Epidermal melanocyte (primary cell): Measurements from ENCODE around the gene ASIC4.

Experiments used
- DNase-seq: peaks from one replicate; pipeline ENCODE4 v3.0.0; 2011; ENCODE audit warnings: low spot score; ENCODE audit not compliant: insufficient read length

The ASIC4 gene

DNA sequence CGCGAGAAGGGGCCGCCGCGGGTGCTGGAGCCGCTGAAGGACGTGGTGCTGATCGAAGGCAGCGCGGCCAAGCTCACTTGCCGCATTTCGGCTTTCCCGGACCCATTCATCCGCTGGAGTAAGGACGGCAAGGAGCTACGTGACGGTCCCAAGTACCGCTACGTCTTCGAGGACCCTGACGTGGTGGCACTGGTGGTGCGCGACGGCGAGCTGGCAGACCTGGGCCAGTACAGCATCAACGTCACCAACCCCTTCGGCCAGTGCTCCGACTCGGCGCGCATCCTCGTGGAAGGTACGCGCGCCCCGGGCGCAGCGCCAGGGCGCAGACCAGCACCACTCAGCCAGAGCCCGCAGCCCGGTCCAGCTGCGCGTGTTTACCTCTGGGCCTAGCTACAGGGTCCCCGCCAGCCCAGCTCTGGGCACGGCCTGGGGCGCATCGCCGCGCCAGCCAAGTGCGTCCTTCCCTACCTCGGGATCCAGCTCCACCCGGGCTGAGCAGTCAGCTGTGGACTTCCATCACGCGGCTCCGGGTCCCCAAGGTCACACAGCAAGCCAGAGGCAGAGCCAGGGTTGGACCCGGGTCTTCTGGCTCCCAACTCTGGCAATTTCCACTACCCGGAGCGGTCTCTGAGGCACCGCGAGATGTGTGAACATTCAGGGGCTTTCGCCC lies 17.3 kb upstream of the ASIC4 start:
- DNase-seq: no peak

DNA sequence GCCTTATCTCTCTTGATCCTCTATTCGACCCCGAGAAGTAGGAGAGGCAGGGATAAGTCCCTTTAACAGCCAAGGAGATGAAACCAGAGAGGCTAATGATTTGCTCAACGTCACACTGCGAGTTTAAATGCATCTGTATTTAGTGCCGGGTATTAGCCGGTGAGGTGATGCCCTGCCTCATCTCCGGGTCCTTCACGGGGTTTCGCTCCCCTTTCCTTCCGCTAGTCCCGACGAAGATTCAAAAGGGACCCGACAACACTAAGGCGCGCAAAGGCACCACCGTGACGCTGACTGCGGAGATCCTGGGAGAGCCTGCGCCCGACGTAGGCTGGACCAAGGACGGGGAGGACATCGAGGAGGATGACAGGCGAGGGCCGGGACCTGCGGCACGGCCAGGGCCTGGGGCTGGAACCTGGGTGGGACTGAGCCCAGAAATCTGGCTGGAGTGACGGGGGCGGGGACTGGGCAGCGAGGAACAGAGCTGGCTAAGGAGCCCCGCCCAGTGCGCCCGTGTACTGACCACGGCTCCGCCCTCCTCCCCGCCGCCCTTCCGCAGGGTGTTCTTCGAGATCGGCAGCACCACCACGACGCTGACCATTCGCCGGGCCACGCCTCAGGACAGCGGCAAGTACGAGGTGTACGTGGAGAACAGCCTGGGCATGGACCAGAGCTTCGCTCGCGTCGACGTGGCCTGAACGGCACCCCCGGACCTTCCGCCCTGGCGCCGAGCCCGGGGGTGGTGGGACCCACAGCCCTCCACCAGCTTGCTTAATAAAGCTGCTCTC lies 16.6 kb upstream of the ASIC4 start:
- DNase-seq: peak; percentile 88

DNA sequence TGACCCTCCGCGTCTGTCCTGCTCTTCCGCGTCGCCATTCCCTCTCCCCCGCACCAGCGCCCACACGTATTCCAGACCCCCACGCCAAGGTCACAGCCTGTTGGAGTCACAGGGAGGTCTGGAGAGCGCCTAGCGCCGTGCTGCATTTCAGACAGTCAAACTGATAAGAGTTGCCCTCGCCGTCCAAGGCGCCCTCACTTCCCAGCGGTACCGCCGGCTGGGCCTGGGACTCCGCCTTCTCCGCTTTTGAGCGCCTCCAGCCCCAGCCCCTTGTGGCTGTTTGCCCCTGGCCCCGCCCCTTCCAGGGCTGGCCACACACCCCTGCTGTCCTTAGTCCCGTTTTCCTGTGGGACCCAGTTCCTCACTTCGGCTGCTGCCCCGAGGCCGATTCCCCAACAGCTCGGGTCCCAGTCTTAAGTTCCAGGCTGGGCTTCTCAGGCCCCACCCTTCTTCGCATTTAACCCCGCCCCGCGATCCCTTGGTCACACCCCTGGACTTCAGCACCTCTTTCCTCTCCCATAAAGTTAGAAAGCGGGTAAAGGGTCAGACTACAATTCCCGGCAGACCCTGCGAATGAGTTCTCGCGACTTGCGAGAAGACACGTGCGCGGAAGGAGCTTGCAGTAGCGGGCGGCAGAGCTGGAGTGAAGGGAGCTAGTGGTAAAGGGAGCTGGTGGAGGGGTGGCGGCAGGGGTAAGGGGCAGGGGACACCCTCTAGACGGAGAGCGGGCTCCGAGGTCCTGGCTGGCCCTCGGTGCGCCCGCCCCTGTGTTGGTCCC lies 15.8 kb upstream of the ASIC4 start, which contains the start of gene GMPPA:
GMPPA (plus strand) TSS at position 612 of the 778 bp plus-strand sequence. CDS start 1,085 bp downstream, outside the sequence.
- peak; percentile 99 for DNase-seq

DNA sequence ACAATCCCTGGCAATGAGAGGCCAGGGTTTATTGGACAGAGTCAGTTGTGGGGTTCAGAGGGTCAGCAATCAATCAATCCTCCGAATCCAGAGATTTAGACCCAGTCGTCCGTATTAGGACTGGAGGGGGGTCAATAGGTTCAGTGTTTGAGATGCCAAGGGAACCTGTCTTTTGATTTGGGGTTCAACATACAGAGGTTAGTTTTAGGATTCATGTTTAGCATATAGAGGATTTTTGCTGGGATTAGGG lies 15.3 kb upstream of the ASIC4 start:
- DNase-seq: no peak

DNA sequence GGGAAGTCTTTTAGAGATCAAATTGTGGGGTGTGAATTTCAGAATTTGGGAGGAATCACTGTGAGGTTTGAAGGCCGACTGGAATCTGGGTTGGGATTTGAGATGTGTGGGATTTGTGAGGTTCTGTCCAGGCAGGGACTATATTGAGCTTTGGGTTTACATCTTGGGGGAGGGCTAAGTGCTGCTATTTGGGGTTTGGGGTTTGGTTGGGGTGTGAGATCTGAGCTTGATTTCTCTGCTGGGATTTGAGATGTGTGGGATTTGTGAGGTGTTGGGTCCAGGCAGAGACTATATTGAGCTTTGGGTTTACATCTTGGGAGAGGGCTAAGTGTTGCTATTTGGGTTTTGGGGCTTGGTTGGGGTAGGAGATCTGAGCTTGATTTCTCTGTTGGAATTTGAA lies 14.7 kb upstream of the ASIC4 start:
- DNase-seq: no peak

DNA sequence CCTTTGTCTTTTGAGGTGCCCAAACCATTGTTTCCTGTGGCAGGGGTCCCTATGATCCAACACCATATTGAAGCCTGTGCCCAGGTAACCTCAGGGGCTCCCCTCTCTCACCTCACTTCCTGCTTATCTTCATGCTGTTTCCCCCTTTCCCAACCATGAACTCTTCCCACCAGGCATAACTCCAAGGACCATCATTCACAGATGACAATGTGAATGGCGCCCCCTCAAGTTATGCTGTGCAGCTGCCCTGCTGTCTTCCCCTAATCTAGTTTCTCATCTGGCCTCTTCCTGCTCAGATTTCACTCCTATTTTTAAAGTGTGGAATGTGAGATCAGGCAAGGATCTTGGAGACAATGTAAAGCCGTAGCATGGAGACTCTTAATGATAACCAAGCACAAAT lies 14.1 kb upstream of the ASIC4 start:
- DNase-seq: no peak

DNA sequence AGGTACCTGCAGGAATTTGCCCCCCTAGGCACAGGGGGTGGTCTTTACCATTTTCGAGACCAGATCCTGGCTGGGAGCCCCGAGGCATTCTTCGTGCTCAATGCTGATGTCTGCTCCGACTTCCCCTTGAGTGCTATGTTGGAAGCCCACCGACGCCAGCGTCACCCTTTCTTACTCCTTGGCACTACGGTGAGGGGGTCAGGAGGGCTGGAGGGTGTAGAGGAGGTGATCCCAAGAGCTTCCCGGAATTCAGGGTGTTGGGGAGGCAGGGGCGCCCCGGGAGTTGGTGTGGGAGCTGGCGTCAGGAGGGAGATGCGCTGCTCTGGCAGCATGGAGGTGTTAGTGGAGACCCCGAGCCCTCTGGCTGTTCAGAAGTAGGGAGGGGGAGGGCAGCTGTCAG lies 12.4 kb upstream of the ASIC4 start:
- DNase-seq: no peak

DNA sequence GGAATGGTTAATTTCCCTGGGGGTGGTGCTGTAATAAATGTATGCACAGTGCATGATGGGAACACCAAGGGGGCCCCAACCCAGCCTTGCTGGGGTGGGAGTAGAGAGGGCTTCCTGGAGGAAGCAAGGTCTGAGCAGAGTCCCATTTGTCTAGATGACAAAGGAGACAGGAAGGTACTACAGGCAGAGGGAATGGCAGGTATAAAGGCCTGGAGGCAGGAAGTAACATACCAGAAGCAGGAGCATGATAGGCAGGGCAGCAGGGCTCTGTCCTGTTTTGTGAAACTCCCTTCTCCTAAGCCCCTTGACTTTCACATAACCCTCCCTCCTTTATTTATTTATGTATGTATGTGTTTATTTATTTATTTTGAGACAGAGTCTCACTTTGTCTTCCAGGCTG lies 11.7 kb upstream of the ASIC4 start:
- no peak for DNase-seq

DNA sequence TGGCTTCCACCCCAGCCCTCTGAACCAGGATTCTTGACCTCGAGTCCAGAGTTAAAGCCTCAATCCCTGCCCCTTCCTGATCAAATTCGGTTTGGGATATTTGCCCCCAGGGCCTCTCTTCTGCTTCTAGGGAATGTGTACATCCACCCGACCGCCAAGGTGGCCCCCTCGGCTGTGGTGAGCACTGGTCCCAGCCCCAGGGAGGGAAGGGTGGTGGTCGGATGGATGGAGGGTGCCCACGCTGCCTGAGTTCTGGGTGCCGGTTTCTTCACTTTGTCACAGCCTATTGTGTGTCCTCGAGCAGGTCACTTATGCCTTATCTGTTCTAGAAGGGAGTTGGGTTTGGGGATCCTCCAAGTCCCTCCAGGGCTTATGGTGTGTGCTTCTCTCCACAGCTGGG lies 8.7 kb upstream of the ASIC4 start:
- no peak for DNase-seq

DNA sequence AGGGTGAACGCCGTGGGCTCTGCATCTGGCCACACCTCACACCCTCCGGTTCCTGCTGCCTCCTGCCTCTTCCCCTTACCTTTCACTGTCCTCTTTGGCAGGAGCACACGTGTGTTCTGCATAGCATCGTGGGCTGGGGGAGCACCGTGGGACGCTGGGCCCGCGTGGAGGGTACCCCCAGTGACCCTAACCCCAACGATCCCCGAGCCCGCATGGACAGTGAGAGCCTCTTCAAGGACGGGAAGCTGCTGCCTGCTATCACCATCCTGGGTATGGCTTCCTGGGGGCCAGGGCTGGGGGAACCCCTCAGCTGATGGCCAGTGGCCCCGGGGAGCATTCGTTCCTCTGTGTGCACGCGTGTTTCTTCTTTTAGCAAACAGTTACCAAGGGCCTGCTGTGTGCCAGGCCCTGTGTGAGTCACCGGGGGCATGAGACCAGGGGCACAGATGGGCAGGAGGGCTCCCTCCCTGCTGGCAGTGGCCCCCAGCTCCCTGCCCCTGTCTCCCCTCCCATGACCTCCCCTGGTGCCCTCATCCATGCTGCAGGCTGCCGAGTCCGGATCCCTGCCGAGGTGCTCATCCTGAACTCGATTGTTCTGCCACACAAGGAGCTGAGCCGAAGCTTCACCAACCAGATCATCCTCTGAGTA lies 8.0 kb upstream of the ASIC4 start:
- no peak for DNase-seq

DNA sequence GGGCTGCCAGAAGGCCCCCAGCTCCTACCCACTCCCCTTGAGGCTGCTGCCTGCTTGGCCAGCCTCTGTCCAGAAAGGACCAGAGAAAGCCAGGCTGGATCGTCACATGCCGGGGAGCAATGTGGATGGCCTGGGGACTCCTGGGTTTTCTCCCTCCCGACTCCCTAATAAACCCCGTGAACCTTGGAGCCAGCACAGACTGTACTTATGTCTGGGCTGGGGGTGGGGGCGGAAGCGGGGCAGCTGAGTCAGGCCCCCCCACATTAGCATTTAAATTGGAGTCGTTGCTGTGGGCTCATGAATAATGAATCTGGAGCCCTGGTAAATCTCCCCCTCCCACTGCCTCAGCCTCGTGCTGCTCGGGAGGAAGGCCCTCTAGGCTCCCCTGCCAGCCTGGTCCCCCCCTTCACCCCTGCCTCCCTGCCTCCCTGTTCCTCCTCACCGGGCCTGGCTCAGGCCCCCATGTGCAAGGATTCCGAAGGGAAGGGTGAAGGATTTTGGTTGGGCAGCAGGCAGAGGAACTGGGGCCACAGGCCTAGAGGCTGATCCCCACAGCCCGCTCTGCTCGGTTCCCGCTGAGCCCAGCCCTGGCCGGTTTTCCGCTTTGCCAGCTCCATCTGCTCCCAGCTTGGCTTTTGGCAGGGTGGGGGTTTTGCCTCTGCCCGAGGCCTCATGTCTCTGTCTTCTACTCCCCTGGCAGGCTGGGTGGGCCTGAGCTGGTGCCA lies 7.3 kb upstream of the ASIC4 start:
- no peak for DNase-seq

DNA sequence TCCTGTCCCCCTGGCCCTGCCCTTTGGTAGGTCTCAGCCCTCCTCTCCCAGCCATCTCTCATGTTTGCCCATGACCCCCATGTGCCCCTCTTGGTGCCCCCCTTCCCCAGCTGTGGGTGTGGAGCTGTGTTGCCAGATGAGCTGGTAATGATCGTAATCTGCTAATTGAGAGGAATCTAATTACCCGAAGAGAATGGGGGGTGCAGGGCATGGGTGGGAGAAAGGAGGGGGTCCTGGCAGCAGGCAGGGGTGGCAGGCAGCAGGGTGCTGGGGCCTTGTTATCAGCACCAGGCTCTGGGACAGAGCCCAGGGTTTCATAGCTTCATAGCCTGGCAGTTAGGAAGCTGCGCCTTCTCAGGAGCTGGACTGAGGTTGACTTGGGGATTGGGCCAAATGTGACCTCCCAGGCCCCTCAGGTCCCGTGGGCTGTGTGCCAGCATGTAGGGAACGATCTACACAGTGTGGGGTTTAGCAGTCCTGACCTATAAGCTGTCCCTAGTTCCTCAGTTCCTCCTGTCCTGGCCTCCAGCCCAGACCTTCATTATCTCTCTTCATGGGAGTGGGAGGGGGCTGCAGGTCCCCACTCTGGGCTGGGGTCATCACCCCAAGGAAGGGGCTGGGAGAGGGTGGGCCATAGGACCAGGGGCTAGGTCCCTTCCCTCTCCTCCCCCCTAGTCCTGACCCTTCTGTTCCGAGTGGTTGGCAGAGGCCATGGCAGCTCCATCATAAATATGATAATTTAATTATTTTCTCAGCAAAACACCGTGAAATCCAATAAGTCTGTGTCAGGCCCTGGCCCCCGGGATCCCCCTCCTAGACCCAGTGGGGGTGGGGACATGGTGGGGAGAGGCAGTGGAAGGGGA lies 6.5 kb upstream of the ASIC4 start:
- no peak for DNase-seq

DNA sequence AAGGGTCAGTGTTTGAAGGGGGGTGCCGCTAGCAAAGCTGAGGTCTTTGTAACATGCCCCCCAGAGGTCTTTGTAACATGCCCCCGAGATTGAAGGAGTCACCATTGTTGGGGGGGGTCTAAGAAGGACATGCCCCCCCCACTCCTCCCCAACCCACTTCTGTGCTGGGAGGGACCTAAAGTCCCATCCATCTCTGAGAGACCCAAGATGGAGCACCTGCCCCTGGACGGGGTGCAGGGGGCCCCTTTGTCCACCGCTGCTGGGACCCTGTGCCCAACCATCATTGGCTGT lies 5.9 kb upstream of the ASIC4 start:
- DNase-seq: no peak

DNA sequence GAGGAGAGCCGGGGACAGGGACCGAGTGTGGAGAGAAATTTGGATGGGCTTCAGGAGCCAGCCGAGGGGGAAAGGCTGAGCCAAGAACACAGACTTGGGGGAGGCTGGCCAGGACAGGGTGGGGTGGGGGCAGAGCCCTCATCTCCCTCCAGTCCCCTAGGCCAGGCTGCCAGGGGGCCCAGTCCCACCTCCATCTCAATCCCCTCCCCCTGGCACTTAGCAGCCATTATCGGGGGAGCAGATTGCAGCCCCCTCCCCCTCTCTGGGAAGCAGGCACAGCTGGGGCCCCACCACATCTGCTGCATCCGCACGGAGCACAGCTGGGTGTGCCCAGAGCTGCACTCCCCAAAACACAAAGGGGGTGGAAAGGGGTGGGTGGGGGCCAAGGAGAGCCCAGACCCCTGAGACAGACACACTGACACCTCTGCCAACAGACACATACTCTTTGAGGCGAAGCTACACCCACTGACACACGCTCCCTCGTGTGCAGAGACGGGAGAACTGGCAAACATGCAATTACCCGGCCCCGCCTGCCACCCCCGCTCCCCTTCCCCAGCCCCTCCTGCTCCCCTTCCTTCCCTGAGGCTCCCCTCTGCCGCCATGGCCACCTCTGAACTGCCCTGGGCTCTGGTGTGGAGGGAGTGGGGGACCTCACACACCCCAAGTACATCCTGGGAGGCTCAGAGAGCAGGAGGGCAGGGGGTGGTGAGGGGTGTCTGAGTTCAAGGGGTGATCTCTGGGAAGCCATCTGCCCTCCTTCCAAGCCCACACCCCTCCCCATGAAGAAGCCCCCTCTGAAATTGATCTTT lies 5.1 kb upstream of the ASIC4 start:
- DNase-seq: no peak

DNA sequence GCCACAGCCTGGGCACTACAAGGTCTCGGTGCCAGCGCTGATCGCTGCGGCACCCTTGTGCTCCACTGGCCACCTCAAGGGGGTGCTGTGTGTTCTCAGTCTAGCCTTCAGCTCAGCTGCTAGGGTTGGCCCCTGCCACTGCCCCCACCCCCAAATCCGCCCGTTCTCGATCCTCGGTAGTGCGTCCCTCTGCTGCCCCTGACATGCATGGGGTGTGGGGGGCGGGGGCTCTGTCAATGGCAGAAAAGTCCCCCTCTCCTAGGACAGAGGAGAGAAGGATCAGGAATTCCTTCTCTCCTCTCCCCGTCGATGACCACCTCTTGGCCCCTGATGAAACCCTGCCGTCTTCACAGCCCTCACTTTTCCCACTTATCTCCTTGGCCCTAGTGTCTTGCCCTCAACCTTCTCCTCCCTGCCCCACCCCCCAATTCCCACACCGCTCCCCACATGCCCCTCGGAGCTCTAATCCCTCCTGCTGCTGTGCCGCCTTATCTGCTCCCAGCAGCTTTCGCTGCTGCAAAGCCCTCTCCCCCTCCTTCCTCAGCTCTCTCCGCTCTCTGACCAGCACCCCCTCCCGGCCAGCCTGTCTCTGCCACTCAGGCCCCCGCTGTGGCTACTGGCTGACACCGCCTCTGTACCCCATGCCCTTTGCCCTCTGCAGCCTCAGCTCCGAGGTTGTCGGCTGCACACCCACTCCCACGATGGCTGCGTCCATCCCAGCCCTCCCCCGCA lies 4.3 kb upstream of the ASIC4 start:
- DNase-seq: peak; percentile 64

DNA sequence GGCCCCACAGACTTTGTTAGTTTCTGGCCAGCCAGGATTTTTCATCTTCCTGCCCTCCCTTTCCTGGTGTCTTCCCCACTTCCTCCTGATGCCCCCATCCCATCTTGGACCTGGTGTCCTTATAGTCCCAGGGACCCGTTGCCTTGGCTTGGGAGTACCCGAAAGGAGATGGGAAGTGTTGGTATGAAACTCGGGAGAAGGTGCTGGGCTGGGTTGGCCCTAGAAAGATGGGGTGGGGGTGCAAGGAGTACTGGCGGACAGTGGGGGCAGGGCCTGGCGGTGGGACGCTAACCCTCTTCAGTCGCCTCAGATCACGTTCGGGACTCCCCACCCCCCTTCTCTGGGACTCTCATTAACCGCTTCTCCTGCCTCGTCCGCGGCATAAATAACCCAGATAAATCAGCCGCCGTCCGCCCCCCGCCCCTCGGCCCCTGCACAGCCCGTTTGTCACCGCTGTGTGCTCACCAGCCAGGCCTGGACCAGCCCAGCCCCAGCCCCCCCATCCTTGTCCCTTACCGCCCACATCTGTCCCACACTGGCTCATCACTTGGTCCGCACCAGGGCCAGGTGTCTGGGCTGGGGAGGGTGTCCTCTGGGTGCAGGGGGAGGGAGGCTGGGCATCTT lies 3.7 kb upstream of the ASIC4 start:
- no peak for DNase-seq

DNA sequence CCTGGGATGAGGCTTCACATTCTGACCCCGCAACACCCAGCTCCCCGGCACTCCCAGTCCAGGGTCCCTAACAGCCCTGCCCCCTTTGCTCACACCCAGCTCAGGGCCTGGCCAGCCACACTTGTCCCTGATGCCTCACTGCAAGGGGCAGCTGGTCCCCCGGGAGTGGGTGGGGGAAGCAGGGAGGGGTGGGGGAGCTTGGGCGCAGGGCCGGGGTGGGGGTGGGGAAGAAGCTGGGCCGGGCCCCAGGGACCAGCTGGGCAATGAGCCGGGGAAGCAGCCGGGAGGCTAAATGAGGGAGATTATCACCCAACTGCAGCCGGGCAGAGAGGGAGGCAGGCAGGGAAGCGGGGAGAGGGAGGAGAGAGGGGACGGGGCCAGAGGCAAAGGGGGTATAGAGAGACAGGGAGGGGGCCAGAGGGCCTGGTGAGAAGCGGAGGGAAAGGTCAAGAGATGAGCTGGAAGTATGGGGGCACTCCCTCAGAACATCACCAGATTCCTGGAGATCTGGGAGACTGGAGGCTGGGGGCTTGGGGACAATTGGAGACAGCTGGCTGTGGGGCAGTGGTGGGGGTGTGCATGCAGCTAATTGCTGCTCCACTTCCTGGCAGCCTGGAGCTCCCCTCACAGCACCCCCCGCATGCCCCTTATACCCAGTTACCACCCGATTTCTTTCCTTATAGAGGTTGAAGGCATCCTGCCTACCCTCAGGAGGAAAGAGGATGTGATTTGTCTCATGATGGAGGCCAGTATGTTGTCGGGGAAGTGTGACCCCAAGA lies 2.5 kb upstream of the ASIC4 start:
- DNase-seq: no peak
